GM23338 (cell line): ENCODE measurements around the gene CDK17.

Source experiments
- CTCF ChIP-seq, 2 experiments: fragments of 200-600 bp in 1 of 2; sonication (generic) in 1 of 2; conservative IDR thresholded peaks; 2 replicates each; pipeline versions ENCODE4 v1.5.1 to v1.6.1; 2016 to 2017; ENCODE audit warnings: antibody characterized with exemption in 2 of 2, low read depth in 2 of 2, mild to moderate bottlenecking in 2 of 2, moderate library complexity in 1 of 2
- ETS1 ChIP-seq: IDR thresholded peaks from 2 replicates; pipeline ENCODE4 v1.6.1; 2016; ENCODE audit warnings: antibody characterized with exemption
- EZH2 ChIP-seq: fragments of 200-600 bp; sonication (generic); IDR thresholded peaks from one replicate; pipeline ENCODE4 v1.8.0; 2017; ENCODE audit warnings: antibody characterized with exemption, mild to moderate bottlenecking, low read depth; ENCODE audit not compliant: unreplicated experiment
- JUNB ChIP-seq: IDR thresholded peaks from one replicate; pipeline ENCODE4 v1.6.1; 2016; ENCODE audit warnings: antibody characterized with exemption; ENCODE audit not compliant: unreplicated experiment
- POLR2AphosphoS5 ChIP-seq: IDR thresholded peaks from 2 replicates; pipeline ENCODE4 v1.6.1; 2016; ENCODE audit warnings: antibody characterized with exemption, low read depth
- ZNF114 ChIP-seq: fragments of 250-450 bp; sonication (Bioruptor Pico); IDR thresholded peaks from 2 replicates; pipeline ENCODE4 v1.5.0; 2020; ENCODE audit warnings: mild to moderate bottlenecking, moderate library complexity
- TF ChIP-seq, protein P1 (sequence below): IDR thresholded peaks from one replicate; pipeline ENCODE4 v1.6.1; 2018; ENCODE audit warnings: antibody characterized with exemption; ENCODE audit not compliant: unreplicated experiment

- no peak for TF ChIP-seq CTCF (conservative IDR thresholded peaks at IDR 0.05; ENCODE audit: low read depth in 2 of 2)
- no peak for TF ChIP-seq JUNB
- no peak for TF ChIP-seq POLR2AphosphoS5
- TF ChIP-seq ETS1 = no peak
- TF ChIP-seq ZNF114 = no peak
- TF ChIP-seq EZH2 = no peak
- TF ChIP-seq, protein P1, sequence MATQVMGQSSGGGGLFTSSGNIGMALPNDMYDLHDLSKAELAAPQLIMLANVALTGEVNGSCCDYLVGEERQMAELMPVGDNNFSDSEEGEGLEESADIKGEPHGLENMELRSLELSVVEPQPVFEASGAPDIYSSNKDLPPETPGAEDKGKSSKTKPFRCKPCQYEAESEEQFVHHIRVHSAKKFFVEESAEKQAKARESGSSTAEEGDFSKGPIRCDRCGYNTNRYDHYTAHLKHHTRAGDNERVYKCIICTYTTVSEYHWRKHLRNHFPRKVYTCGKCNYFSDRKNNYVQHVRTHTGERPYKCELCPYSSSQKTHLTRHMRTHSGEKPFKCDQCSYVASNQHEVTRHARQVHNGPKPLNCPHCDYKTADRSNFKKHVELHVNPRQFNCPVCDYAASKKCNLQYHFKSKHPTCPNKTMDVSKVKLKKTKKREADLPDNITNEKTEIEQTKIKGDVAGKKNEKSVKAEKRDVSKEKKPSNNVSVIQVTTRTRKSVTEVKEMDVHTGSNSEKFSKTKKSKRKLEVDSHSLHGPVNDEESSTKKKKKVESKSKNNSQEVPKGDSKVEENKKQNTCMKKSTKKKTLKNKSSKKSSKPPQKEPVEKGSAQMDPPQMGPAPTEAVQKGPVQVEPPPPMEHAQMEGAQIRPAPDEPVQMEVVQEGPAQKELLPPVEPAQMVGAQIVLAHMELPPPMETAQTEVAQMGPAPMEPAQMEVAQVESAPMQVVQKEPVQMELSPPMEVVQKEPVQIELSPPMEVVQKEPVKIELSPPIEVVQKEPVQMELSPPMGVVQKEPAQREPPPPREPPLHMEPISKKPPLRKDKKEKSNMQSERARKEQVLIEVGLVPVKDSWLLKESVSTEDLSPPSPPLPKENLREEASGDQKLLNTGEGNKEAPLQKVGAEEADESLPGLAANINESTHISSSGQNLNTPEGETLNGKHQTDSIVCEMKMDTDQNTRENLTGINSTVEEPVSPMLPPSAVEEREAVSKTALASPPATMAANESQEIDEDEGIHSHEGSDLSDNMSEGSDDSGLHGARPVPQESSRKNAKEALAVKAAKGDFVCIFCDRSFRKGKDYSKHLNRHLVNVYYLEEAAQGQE = no peak
These were observed 164.8 kb downstream of the CDK17 start for GRCh38 chr12:96235484-96235826.
